Spleen (tissue), 7 donors: Measurements from ENCODE around the gene ARL15.

Experiments
- CTCF ChIP-seq, 11 experiments: fragments of 200-600 bp in 7 of 11; fragments of 450-650 bp in 4 of 11; sonication (generic) in 4 of 11; IDR thresholded peaks in 8 of 11; conservative IDR thresholded peaks in 3 of 11; 1 replicate in 7 of 11; 2 replicates in 4 of 11; pipeline versions ENCODE4 v1.4.0 to v1.8.0; 2016 to 2021; ENCODE audit warnings: antibody characterized with exemption in 11 of 11, inconsistent platforms in 4 of 11, mild to moderate bottlenecking in 1 of 11
- POLR2A ChIP-seq, 3 donors: fragments of 450-650 bp; IDR thresholded peaks; one replicate each; pipeline ENCODE4 v1.5.1; 2017; ENCODE audit warnings: antibody characterized with exemption in 3 of 3, mild to moderate bottlenecking in 1 of 3
- donor health status: DM: no; HTN: no; CAD: no; lungs with moderate emphysema.
- donor health status: DM: no; HTN: no; CAD: no.
- donor health status: DM: no; HTN: no; CAD: no.

GRCh38 chr5:53890490-53890889 lies 419.9 kb downstream of the ARL15 start:
- TF ChIP-seq CTCF (IDR thresholded peaks at IDR 0.05 in 8 of 11, conservative IDR thresholded peaks at IDR 0.05 in 3 of 11) (no peak), POLR2A (IDR thresholded peaks at IDR 0.05) (no peak)
